GM19324 (cell line): ENCODE data around the gene MTUS2.
"Not testable (repeated sequence)": the region's sequence is repeated elsewhere in the genome, so short reads cannot be mapped to it uniquely, and the experiment has no call there.

ENCODE experiments used
- ATAC-seq: cut with Tn5 transposase; IDR thresholded peaks from one replicate; pipeline ENCODE4 v1.9.1; 2021; ENCODE audit warnings: mild to moderate bottlenecking, moderate library complexity; ENCODE audit not compliant: unreplicated experiment, low FRiP score

MTUS2 gene

GRCh38 chr13:28955264-28955966 lies 135.3 kb downstream of the MTUS2 start:
- no peak for ATAC-seq

GRCh38 chr13:28958018-28958417 lies 137.9 kb downstream of the MTUS2 start:
- ATAC-seq, result no peak

GRCh38 chr13:28958441-28958840 lies 138.3 kb downstream of the MTUS2 start:
- ATAC-seq, result no peak

- no peak for ATAC-seq
These were observed 143.9 kb downstream of the MTUS2 start for GRCh38 chr13:28964052-28964451.

- ATAC-seq, result no peak
These were observed 144.7 kb downstream of the MTUS2 start for GRCh38 chr13:28964803-28965202.

- ATAC-seq, result no peak
These were observed 147.1 kb downstream of the MTUS2 start for GRCh38 chr13:28967029-28967915.

- no peak for ATAC-seq
These were observed 156.1 kb downstream of the MTUS2 start for GRCh38 chr13:28976195-28976594.

DNA sequence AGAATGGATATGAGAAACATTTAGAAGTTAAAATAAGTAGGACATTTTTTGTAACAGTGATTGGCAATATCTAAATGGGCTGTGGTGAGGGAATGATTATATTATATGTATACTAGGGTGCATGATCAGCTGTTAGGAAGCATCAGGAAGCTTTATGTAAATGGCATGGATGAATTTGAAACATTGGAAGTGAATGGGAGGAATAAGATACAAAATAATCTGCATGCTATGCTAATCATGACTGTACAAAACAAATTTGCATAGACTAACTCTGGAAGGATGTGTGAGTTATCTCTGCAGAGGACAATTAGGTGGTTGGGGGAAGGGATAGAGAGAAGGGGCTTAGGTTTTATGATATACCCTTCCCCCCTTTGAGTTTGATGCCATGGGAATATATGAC lies 156.5 kb downstream of the MTUS2 start:
- no peak for ATAC-seq

- no peak for ATAC-seq
These were observed 158.4 kb downstream of the MTUS2 start for GRCh38 chr13:28978574-28978973.

GRCh38 chr13:28981530-28981929 lies 161.4 kb downstream of the MTUS2 start:
- no peak for ATAC-seq

GRCh38 chr13:28983641-28984040 lies 163.5 kb downstream of the MTUS2 start:
- ATAC-seq, result no peak

- no peak for ATAC-seq
These were observed 164.2 kb downstream of the MTUS2 start for GRCh38 chr13:28984326-28984725.

DNA sequence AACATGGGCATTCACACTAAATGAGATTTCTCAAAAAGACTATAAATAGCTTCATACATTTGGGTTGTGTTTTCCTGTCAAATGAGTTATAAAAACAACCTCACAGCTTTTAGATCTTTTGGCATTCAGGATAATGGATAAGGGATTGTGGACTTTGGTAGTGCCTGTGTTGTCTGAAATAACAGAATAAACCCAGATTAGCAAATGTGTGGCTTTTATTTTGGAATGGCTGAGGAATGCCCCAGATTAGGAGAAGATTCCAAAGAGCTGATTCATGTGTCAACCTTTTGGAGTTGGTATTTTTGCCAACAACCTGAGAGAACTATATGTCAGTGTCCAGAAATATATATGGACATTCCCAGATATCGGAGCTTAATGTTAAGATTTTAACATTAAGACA lies 164.7 kb downstream of the MTUS2 start:
- ATAC-seq, result no peak

DNA sequence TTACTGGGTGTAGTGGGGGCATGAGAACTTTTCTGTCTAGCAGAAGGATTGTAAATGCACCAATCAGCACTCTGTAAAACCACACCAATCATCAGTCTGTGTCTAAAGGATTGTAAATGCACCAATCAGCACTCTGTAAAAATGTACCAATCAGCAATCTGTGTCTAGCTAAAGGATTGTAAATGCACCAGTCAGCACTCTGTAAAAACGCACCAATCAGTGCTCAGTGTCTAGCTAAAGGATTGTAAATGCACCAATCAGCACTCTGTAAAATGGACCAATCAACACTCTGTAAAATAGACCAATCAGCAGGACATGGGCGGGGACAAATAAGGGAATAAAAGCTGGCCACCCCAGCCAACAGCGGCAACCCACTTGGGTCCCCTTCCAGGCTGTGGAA lies 170.2 kb downstream of the MTUS2 start:
- not testable (repeated sequence) for ATAC-seq

GRCh38 chr13:28991764-28992163 lies 171.6 kb downstream of the MTUS2 start:
- ATAC-seq, result no peak

GRCh38 chr13:29000826-29001225 lies 180.7 kb downstream of the MTUS2 start:
- no peak for ATAC-seq

GRCh38 chr13:29005035-29005762 lies 185.1 kb downstream of the MTUS2 start:
- ATAC-seq, result no peak

DNA sequence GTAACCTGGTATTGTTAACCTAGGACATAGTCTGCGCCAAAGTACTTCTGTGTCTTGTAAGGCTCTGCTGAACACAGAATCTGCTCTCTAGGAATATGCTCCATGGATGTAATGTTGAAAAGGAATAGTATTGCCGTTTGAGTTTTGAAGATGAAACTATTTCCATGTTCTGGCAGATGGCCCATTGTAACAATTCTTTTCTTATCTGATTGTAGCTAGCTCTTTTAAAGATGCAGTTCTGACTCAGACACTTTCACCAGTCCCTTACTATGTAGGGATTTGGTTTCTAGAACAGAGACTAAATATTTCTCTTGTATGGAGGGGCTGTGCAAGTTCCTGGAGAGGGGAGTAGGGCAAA lies 185.6 kb downstream of the MTUS2 start:
- ATAC-seq, result no peak

DNA sequence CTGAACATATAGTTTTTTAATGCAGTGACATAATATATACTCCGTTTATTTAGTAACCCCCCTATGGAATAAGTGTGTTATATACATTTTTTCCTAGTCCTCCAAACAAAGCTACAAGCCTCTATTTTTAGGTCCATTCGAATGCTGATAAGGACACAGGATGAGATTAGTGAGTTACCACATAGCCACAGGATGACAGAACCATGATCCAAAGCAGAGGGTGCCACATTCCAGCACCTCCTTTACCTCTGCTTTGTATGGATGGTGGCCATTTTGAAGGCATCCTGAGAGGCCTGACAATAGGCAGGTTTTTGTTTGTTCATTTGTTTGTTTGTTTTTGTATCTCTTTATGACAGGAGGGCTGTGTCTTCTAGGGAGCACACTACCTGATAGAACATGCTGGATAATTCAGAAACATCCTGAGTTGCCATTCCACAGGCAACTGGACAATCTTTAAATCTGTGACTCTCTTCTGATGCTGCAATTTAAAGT lies 186.3 kb downstream of the MTUS2 start:
- ATAC-seq, result no peak

GRCh38 chr13:29008296-29008695 lies 188.2 kb downstream of the MTUS2 start:
- no peak for ATAC-seq

- ATAC-seq, result no peak
These were observed 200.2 kb downstream of the MTUS2 start for GRCh38 chr13:29020314-29020713.
